ENCODE results near the gene CP.

GRCh38 chr3:149214702-149215101 lies 6.9 kb downstream of the CP start:
- TF ChIP-seq CTCF (IDR thresholded peaks at IDR 0.05) (no peak), EZH2 (IDR thresholded peaks at IDR 0.05; ENCODE audit: borderline replicate concordance, insufficient read depth, low read depth, low read length, poor library complexity, severe bottlenecking) (no peak)

Measured in B cell (primary cell).